GM20431 (cell line): Measurements from ENCODE around the gene ZSWIM6.

Experiments
- in situ Hi-C: fragments of 300-500 bp; cut with MseI, MboI; formaldehyde crosslinking; loops from one replicate; pipeline ENCODE4 v1.15.0; 2020; ENCODE audit warnings: low sequenced_read_pairs; ENCODE audit not compliant: unreplicated experiment

ZSWIM6 gene

DNA sequence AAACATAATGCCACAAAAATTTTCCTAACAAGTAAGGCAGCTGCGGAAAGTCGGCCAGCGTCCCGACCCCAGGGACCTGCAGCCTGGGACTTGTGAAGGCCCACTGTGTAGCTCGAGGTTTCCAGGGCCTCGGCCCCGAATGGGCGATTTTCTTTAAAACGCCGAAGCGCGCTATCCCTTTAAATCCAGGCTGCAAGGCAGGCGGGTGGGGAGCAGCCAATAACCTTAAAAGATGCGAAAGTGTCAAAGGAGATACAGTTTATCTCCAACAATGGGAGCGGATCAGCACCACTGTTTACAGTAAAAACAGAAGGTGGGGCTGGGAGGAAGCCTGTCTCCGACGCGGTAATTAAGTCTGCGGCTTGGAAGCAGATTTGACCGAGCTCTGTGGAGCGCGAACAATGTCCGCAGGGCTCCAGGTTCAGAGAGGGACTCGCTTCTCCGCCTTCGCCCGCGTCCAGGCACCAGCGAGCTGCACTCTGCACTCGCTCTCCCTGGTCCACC lies 1.7 kb upstream of the ZSWIM6 start:
- in situ Hi-C loops: no loop called here

DNA sequence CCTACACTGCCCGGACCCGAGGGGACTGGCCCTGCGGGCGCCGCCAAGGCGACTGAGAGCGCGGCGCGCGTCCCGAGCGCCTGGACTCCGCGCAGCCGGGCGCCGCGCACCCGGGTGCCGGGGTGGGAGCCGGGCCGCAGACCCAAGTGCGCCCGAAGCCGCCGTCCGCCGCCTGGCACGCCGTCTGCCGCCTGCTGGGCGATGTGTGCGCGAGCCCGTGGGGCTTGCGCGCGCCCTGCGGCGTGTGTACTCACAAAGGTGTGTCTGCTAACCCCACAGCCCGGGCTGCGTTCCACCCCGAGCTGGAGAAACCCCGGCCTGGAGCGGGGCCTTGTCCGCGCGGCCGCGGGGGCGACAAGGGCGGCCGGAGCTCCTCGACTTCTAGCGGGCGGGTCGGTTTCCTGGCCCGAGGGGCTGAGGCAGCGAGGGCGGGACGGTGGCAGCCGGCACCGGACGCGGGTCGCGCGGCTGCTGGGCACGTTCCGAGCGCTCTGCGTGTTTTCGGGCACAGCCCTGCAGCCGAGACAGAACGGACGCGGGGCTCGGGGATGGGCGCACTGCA lies 1.1 kb upstream of the ZSWIM6 start:
- in situ Hi-C loops: no loop called here

DNA sequence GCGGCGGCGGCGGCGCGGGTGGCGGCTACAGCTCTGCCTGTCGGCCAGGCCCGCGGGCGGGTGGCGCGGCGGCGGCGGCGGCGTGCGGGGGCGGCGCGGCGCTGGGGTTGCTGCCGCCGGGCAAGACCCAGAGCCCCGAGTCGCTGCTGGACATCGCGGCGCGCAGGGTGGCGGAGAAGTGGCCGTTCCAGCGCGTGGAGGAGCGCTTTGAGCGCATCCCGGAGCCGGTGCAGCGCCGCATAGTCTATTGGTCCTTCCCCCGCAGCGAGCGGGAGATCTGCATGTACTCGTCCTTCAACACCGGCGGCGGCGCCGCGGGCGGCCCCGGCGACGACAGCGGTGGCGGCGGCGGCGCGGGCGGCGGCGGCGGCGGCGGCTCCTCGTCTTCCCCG lies 296 bp downstream of the ZSWIM6 start:
- in situ Hi-C loops: no loop called here

DNA sequence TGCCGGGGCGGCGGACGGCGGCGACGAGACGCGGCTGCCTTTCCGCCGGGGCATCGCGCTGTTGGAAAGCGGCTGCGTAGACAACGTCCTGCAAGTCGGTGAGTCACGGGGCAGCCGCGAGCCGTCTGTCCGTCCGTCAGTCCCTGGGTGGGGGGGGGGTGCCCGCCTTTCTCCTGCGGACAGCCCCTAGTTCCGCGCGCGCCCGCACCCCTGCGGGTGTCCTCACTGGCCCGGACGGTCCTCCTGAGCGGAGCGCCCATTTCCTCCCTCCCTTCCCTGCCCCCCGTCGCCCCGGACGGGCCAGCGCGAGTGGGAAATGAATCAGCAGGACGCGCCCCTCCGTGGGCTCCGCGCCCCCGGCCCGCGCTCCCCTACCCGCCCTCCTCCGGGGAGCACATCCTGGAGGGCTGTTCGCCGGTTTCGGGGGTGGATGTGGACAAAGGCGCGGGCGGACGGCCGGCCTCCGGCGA lies 828 bp downstream of the ZSWIM6 start:
- in situ Hi-C loops: no loop called here

DNA sequence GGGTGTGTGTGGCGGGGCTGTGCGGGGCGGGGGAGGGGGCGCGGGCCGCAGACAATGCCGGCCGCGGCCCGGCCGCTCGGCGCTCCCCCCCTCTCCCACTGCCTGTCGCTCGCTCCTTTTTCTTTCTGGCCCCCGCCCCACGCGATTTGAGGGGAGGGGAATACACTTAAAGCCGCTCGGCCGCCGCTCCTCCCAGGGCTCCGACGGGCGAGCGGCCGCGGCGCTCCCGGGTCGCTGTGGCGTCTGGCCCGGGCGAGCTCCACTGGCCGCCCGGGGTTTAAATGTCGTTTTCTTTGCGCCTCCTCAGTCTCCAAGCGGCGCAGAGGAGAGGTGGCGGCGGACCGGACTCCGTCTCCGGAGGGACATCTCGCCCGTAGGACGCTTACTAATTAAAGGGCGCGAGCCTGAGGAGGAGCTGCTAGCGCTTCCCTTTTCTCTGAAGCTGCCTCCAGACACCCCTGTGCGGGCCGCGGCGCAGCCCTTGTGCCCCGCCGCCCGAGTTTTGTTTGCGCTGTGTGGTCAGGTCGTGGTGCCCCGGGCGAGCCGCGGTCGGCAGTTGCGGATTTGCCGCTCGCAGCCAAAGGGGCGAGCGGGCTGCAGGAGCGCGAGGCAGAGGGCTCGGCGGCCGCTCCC lies 1.4 kb downstream of the ZSWIM6 start:
- in situ Hi-C loops: no loop called here

DNA sequence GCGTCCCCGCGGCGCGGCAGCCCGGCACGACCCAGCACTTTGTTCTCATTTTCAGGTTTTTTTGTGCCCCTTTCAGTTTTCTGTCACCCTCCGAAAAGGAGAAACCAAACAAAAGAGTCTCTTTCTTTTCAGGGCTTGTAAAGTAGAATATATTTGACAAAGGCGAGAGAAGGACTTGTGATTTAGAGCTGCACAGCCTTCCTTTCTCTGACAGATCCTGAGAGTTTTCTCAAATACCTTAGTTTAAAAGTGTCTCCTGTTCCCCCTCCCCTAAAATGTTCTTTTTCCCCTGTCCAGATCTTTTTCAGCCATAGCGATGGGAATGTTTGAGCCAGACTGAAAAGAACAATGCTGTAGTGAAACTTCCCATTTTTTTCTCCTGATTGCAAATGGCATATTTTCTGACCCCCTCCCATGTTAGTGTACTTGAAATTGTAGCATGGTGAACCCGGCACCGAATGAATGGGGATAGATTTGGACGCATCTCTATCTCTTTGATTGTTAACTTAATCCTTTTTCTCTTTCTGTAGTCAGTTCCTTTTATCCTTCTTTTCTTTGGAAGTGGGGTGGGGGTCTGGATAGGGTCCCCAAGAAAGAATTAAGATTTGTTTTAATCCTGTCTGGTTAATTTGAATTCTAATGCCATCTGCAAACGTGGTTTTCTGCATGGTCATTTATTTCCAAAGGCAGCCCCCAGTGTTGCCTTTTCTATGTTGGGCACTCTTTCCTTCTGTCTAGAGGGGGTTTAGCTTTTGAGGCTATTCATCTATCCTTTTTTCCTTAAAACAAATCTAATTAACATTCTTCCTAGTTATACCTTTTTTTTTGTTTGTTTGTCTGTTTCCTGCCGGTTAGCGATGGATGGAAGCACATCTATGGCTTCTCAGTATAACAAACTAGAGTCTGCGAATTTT lies 2.2 kb downstream of the ZSWIM6 start:
- in situ Hi-C loops: no loop called here

DNA sequence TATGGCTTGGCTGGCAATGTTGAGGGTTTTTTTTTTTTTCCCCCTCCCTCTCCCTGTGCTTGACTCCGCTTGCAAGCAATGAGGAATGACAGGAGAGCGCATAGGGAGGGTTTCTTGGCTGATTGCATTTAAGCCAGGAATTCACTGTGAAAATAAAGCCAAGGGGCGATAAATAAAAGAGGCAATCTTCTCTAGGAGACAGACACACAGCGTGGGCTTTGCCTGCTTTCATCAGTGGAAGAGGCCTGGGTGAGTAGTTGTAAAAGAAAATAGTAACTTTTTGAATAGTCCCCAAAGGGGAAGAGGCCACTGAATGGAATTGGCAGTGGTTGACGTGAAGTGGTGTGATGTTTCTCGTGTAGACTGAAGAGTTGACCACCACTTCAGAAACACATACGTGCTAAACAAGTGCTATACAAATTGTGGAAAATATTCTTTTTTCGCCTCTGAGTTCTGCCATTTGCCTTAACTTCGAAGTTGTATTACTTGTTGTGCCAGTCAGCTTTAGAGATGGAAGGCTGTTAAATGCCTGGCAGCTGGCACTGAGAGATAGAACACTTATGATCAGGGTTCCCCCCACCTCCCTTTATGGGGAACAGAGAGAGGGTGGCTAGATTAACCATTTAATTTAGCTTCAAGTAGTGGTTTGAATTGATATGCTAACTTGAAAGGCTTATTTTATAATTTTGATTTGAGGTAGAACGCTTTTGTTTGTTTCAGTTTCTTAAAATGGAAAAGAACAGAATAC lies 3.0 kb downstream of the ZSWIM6 start:
- in situ Hi-C loops: no loop called here

DNA sequence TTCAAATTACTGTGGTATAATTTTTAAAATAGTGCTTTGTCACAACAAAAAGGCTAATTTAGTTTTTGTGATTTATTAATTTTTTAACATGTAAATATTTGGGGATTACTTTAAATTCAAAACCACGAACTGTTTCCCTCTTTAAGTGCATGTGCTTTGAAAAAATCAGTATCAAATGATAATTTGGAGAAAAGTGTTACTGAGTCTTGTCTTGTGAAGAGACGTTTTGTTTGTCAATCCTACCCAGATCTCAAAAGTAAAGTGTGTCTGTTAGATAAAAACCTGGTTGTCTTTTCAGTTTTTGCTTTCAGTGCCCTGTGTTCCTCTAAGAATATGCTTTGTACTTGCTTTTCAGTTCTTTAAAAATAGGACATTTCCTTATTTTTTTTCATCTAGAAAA lies 7.7 kb downstream of the ZSWIM6 start:
- in situ Hi-C loops: no loop called here

DNA sequence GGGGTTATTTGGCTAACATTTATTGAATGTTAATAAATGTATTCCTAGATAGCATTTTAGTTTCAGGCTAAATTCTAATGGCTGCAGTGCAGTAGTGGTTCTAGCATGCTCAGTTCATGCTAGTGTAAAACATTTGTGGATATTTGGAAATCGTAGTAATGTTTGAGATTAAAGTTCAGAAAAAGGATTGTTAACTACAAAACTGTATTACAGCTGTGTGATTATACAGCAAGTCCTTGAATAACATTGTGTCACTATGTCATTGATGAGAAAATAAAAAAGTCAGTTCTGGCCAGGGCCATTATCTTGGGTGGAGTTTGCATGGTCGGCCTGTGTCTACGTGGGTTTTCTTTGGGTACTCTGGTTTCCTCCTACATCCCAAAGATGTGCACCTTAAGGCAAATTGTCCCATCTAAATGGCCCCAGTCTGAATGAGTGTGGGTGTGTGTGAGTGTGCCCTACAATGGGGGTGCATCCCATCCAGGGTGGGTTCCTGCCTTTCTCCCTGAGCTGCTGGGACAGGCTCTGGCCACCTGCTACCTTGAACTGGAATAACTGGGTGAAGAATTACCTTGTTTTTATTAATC lies 8.8 kb downstream of the ZSWIM6 start:
- in situ Hi-C loops: no loop called here

DNA sequence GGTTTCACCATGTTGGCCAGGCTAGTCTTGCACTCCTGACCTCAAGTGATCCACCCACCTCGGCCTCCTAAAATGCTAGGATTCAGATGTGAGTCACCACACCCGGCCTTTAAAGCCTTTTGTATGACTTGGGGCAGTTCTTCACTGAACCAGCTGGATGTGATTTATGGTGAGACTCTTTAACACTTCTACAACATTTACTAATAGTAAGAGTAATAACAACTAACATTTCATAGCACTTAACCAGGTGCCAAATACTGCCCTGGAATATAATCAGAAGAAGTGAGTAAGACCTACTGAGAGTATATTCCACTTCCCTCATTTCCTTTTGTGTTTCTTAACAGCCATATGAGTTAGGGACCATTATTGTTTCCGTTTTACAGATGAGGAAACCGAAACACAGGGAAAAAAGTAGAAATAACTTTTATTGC lies 10.0 kb downstream of the ZSWIM6 start:
- in situ Hi-C loops: no loop called here

DNA sequence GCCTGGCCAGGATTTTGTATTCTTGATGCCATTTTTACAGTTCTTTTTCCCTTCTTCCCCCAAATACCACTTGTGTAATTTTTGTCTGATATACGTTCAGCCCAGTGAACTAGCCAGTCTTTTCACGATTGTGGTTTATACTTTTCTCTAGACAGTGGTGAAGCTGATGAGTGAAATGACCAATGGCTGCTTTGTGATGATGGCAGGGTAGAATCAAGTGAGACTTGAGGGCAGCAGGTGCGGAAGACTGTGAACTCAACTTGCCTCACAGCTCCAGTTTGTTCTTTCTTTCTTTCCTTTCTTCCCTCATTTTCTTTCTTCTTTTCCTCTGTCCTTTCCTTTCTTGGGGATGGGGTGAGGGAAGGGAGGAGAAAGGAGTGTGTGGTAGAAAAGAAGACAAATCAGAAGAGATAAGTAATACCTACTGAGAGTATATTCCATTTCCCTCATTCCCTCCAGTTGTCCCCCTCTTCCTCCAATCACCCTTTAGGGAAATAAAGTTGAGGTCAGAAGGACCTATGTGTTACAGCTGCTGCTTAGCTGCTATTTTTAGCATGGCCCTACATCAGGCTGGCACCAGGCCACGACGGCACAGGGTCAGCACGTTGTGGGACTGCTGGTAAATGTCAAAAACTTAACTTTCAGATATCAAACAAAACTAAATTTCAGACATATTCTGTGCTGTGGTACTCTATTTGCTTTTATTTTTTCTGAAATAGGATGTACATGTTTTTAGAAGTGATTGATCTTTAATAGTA lies 12.3 kb downstream of the ZSWIM6 start:
- in situ Hi-C loops: no loop called here

DNA sequence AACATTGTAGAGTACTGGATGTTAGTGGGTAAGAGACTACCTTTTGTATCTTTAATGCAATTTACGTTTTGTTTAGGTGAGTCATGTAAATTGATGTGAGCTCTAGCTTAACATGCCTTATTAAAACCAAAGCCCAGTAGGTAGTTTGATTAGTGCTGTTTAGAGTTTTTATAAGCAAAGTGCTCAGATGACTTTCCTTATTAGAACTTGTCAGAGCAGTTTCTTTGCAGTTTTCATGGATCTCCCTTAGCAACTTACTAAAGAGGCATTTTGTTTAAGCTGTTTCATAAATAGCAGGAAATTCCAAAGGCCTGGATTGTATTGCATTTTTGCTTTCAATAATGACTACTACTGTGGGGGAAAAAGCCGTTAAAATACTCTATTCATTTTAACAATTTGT lies 14.5 kb downstream of the ZSWIM6 start:
- in situ Hi-C loops: no loop called here

DNA sequence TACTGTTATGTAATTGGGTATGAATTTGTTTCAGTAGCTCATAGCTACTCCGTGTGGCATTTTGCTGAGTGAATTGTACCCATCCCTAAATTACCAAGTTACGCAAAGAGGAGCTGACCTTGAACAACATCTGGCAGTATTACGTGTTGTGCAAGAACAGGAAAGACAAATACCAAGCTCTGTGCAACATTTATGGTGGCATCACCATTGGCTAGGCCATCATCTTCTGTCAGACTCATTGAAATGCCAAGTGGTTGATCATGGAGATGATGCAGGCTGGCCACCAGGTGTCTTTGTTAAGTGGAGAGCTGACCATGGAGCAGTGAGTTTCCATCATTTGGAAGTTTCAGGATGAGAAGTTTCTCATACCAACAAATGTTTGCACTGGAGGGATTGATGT lies 15.0 kb downstream of the ZSWIM6 start:
- in situ Hi-C loops: no loop called here

DNA sequence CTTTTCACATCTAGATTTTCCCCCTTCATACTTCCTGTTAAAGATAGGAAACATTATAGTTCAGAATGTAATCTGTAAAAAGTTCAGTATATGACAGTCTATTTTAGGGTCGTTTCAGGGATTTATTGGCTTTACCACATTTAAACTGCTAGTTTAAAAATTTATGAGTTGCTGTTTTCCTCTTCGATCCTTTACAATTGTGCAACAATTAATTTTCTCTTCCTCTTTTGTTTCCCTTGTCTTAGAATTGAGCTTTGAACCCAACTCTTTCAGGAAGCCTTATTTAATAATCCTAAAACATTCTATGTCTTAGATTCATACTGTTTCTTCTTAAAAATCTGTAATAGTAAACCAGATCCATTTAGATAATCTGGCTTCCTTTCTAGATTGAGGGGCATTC lies 16.4 kb downstream of the ZSWIM6 start:
- in situ Hi-C loops: no loop called here

DNA sequence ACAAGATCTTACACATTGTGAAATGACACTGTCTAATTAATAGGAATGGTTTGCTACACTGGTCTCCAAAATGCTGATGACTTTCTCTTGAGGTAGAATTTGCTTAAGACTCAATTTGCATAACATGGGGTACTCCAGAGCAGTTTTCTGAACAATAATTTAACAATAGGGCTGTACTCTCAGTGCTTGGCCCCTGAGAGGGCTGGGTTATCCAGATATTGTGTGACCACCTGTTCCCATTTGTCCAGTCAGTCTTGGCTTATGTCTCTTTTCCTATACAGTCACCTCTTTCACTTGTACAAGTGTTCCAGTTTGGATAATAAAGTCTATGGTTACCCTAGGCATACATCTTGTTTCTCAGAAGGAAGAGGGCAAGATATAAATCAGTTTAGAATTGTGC lies 17.9 kb downstream of the ZSWIM6 start:
- in situ Hi-C loops: no loop called here

DNA sequence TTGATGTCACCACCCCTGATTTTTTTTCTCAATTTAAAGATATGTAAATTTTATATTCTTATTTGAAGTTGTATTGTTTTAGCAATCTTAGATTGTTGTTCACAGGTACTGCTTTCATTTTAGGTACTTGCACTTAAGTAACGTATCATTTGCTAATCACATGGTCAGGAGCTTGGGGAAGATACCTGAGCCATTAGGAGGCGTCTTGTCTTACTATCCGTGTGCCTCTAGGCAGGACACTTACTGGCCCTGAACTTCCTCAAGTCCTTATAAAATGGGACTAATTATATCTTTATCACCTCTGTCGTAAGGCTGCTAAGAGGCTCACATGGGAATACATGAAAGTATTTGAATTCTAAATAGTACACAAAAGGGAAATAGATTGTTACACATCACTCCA lies 18.5 kb downstream of the ZSWIM6 start:
- in situ Hi-C loops: no loop called here

DNA sequence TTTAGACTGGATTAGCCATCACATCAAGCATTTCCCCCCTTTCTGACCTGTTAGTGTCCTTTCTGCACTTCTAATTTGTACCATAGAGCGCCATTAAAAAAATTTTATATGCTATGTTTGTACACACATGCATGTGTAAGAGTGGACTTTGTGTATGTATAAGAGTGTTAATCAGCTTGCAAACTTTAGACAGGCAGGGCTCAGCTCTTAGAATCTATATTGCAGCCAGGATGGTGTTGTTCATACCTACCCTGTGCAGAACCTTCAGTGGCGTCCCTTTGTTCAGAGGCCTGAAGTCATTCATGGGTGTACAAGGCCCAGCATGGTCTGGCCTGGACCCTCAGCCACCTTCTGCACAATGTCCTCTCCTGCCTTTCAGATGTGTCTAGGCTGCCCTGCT lies 19.7 kb downstream of the ZSWIM6 start:
- in situ Hi-C loops: no loop called here

DNA sequence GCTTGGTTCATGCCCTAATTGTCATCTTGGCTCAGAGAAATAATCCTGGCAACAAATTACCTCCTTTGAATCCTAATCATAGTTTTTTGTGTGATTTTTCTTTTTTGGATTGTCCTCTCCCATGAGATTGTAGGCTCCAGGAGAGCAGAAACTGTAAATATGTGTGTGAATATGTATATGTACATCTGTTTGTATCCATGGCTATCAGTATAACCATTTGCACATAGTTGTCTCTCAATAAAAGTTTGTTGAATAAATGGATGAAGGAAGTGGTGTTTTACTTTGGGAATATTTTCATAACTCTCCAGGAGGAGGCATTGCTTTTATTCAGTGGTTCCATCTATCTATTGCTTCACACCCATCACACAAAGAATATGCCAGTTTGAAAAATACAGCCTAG lies 20.1 kb downstream of the ZSWIM6 start:
- in situ Hi-C loops: no loop called here

DNA sequence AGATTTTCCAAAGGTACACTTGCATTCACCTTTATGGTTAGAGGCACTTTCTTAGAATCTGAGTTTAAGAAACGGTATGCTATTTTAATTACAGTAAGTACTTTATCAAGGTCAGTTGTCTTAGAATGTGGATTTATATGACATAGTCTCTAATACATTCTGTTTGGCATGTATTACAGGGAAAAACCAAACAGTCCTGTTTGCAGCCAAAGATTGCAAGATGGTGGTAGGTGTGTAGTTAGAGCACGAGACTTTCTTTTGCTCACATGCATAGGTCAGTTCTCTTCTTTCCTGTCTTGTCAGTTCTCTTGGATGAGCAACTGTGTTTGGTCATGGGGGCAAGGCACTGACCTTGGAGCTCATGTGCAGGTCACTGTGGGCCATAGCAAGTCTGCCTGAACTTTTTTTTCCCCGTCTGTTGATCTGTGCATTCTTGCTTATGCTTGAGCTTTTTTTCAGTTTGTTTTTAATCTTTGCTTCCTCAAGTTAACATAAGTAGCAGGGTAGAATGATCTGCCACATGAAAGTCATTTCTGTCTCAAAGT lies 20.6 kb downstream of the ZSWIM6 start:
- in situ Hi-C loops: no loop called here
